ENCODE results near the gene STAG1. TPM values are rescaled to one million over a fixed set of nuclear protein-coding genes. Genes with fewer than 3 reads are reported as not detected.
A peak's percentile ranks its signal among the peaks of the same experiment; 100 is the strongest.
"Not testable (repeated sequence)": the region's sequence is repeated elsewhere in the genome, so short reads cannot be mapped to it uniquely, and the experiment has no call there.

The STAG1 gene
- total RNA-seq, 2 experiments from 2014 or later: 38.7 to 44.7 TPM

DNA sequence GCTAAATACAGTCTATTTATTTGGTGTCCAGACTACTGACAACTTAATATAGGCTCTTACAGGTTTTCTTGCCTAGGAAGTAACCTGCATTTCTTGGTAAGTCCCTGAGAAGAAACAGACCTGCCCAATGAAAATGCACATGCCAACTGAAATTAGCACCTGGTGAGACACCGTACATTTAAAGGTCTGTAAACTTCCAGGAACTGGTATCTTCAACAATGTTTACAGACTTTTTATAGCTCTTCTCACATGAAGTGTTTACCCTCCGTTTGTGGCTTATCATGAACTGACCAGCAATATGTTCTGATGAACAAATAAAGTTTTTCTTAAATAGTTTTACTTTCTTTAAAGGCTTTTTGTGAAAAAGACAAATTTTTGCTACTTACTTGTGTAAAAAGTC is 408.7 kb downstream of the STAG1 start:
- Mint-ChIP-seq H3K4me3 (no peak overlapping the region), H3K4me1 (ENCODE audit: low read depth) (no peaks in the 10 kb centered on the region), H3K27me3 (ENCODE audit: low read depth) (no peaks in the 10 kb centered on the region), H3K9me3 (ENCODE audit: insufficient read depth) (no peaks in the 10 kb centered on the region), H3K36me3 (ENCODE audit: low read depth) (peaks cover 33% of the 10 kb centered on the region), H3K27ac (no peak overlapping the region)
- ChIA-PET POLR2A (no interaction called here), CTCF (interaction anchor here (1.3 kb wide), 1 partner anchor 409 kb away, joined by 4 read pairs; the partner anchor contains the start of gene STAG1)
- DNase-seq (no peak), ATAC-seq (no peak)

DNA sequence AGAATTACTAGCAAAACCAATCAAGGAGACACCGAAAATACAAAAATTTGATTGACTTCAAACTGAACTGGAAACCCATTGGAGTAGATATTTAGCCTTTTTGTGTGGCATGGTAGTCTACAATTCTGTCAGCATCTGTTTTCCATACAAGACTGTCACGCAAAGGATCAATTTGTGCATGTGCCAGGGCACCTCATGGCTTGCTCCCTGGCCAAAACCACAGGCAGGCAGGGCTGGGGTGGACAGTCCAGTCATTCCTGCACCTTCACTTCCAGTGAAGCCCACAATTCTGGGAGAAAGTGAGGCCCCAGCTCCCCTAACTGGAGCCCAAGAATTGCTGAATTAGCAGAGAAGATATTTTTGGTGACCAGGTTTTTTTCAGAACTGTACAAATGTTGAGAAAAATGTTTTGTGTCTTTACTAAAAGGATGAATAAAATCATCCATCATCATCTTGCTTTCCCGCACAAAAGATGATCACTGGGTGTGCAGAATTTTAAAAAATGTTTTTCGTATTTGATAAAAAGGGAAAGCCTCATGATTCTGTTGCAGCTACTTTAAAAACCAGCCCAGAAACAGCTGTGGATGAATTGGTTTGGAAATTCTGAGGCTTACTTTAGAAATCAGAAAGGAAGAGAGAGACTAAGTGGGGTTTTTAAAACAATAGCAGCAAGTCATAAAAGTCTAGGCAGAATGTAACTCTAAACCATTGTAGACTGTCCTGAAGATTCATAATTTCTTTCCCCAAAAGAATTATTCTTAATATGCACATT is 415.7 kb downstream of the STAG1 start:
- H3K27ac Mint-ChIP-seq: peak overlapping the region; percentile 25
- H3K36me3 Mint-ChIP-seq (ENCODE audit: low read depth): peaks cover 61% of the 10 kb centered on the region
- DNase-seq (no peak), ATAC-seq (no peak)
- ChIA-PET POLR2A (no interaction called here), CTCF (interaction anchor here (0.8 kb wide), 1 partner anchor 9 kb away, joined by 3 read pairs; no protein-coding TSS in a partner anchor)
- no peaks in the 10 kb centered on the region for H3K27me3 Mint-ChIP-seq (ENCODE audit: low read depth)
- H3K4me3 Mint-ChIP-seq: no peak overlapping the region
- no peaks in the 10 kb centered on the region for H3K9me3 Mint-ChIP-seq (ENCODE audit: insufficient read depth)
- no peaks in the 10 kb centered on the region for H3K4me1 Mint-ChIP-seq (ENCODE audit: low read depth)

DNA sequence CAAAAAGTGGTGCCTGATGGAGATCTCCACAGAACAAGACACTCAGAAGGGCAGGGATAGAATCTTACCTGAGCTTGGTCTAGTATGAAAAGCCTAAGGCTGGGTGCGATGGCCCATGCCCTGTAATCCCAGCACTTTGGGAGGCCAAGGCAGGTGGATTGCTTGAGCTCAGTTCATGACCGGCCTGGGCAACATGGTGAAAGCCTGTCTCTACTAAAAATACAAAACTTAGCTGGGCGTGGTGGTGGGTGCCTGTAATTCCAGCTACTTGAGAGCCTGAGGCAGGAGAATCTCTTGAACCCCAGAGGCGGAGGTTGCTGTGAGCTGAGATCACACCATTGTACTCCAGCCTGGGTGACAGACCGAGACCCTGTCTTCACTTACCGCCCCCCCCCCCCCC is 417.5 kb downstream of the STAG1 start:
- CTCF ChIA-PET: interaction anchor here (1.0 to 1.1 kb wide), 2 partner anchors 28 to 57 kb away, joined by 3 read pairs; no protein-coding TSS in a partner anchor
- H3K27me3 Mint-ChIP-seq (ENCODE audit: low read depth); H3K27ac Mint-ChIP-seq; H3K9me3 Mint-ChIP-seq (ENCODE audit: insufficient read depth); H3K4me3 Mint-ChIP-seq; H3K4me1 Mint-ChIP-seq (ENCODE audit: low read depth); POLR2A ChIA-PET; DNase-seq; ATAC-seq: not testable (repeated sequence)
- peaks cover 48% of the 10 kb centered on the region for H3K36me3 Mint-ChIP-seq (ENCODE audit: low read depth)

DNA sequence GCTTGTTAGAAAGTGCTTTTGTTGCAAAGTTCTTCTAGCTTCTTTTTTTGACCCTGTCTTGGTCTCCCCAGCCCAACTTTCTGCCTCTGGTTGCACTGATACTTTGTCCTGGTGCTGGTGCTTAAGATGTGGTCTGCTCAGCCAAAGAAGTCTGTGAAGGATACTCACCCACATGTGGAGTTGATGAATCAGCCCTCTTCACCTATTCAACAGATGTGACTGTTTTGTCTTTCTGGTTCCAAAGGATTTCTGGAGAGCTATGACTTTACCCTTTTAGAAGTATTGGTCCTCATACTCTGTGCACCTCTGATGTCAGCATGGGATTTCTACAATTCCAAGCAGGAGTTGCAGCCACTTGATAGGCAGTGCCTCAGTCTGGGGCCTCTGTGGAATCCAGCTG is 418.0 kb downstream of the STAG1 start:
- ChIA-PET CTCF (interaction anchor here (1.8 kb wide), 1 partner anchor 28 kb away, joined by 6 read pairs; no protein-coding TSS in a partner anchor), POLR2A (interaction anchor here (1.4 kb wide), 1 partner anchor 418 kb away, joined by 6 read pairs; the partner anchor contains the start of gene STAG1)
- peaks cover 49% of the 10 kb centered on the region for H3K36me3 Mint-ChIP-seq (ENCODE audit: low read depth)
- no peak for DNase-seq
- no peaks in the 10 kb centered on the region for H3K27me3 Mint-ChIP-seq (ENCODE audit: low read depth)
- no peak overlapping the region for H3K4me3 Mint-ChIP-seq
- no peaks in the 10 kb centered on the region for H3K9me3 Mint-ChIP-seq (ENCODE audit: insufficient read depth)
- H3K4me1 Mint-ChIP-seq (ENCODE audit: low read depth): no peaks in the 10 kb centered on the region
- no peak for ATAC-seq
- no peak overlapping the region for H3K27ac Mint-ChIP-seq

DNA sequence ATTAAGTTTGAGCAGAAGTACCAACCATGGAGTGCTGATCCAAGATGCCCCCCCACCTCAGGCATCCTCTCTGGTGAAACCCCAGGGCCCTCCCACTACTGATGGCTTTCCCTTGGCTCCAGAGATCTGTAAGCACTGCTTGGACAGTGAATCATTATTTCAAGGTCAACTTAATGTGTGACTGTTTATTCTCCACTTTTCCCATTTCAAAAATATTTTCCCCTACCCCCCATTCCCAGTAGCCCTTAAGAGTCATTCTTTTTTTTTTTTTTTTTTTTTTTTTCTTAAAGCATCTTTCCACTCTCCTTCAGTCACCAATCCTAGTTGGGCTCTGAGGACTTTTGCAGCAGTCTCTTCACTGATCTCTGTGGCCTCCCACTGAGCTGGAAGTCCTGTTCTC is 419.4 kb downstream of the STAG1 start:
- POLR2A ChIA-PET: interaction anchor here (1.4 kb wide), 1 partner anchor 420 kb away, joined by 6 read pairs; the partner anchor contains the start of gene STAG1
- no peak for DNase-seq
- Mint-ChIP-seq H3K36me3 (ENCODE audit: low read depth) (peaks cover 56% of the 10 kb centered on the region), H3K4me3 (no peak overlapping the region), H3K27me3 (ENCODE audit: low read depth) (no peaks in the 10 kb centered on the region), H3K27ac (no peak overlapping the region), H3K9me3 (ENCODE audit: insufficient read depth) (no peaks in the 10 kb centered on the region), H3K4me1 (ENCODE audit: low read depth) (no peaks in the 10 kb centered on the region)
- CTCF ChIA-PET: interaction anchor here (1.8 kb wide), 1 partner anchor 27 kb away, joined by 6 read pairs; no protein-coding TSS in a partner anchor
- ATAC-seq: no peak

DNA sequence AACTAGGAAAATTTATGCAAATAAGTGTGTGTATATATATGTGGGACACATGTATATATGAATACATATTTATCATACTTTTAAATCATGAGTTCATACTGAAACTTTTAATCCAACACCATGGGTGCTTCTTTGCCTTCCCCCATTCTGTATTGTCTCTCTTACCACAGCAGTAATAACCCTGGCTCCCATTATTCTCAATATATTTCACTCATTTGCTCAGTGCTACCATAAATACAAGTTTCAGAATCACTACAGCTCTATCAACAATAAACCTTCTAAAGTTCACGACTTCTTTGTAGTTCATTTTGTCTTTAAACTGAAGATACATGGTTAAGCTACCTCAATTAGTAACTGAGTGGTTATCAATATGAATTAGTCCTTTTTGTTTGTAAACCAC is 419.9 kb downstream of the STAG1 start:
- ATAC-seq (no peak), DNase-seq (no peak)
- peaks cover 59% of the 10 kb centered on the region for H3K36me3 Mint-ChIP-seq (ENCODE audit: low read depth)
- H3K4me3 Mint-ChIP-seq: no peak overlapping the region
- H3K9me3 Mint-ChIP-seq (ENCODE audit: insufficient read depth): no peaks in the 10 kb centered on the region
- ChIA-PET POLR2A (no interaction called here), CTCF (no interaction called here)
- no peak overlapping the region for H3K27ac Mint-ChIP-seq
- H3K27me3 Mint-ChIP-seq (ENCODE audit: low read depth): no peaks in the 10 kb centered on the region
- H3K4me1 Mint-ChIP-seq (ENCODE audit: low read depth): no peaks in the 10 kb centered on the region

DNA sequence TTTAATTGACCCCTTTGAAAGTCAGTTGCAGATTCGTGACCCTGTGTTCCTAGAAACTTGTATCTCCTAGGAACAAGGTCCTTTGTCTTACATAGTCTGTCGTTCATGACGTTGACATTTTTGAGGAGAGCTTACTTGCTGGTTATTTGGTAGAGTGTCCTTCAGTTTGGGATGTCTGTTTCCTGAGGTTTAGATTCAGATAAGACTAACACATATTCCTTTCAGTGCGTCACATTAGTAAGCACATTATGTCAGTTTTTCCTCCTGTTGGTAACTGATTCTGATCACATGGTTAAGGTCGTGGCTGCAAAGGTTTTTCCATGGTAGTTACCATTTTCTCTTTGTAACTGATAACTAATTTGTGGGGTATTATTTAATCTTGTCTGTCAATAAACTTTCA is 421.3 kb downstream of the STAG1 start:
- Mint-ChIP-seq H3K27me3 (ENCODE audit: low read depth) (no peaks in the 10 kb centered on the region), H3K4me1 (ENCODE audit: low read depth) (no peaks in the 10 kb centered on the region), H3K9me3 (ENCODE audit: insufficient read depth) (no peaks in the 10 kb centered on the region), H3K27ac (no peak overlapping the region), H3K36me3 (ENCODE audit: low read depth) (peaks cover 57% of the 10 kb centered on the region), H3K4me3 (no peak overlapping the region)
- ATAC-seq: no peak
- POLR2A ChIA-PET: no interaction called here
- no peak for DNase-seq
- CTCF ChIA-PET: no interaction called here

DNA sequence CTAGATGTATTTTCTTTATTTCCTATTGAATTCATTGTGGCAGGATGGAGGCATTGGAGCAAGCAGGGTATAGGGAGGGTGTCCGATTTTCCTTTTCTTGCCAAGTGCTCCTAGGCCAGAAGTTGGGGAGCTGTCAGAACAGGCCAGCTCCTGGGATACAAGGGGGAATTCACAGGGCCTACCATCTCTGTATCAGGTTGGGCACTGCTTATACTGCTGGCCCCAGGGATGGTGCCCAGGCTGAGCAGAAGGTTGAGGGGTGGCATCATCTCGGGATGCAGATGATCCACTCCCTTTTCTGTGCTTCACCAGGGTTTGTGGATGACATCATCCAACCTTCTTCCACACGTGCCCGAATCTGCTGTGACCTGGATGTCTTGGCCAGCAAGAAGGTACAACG is 422.6 kb downstream of the STAG1 start:
- Mint-ChIP-seq H3K4me3 (no peak overlapping the region), H3K9me3 (ENCODE audit: insufficient read depth) (no peaks in the 10 kb centered on the region), H3K27me3 (ENCODE audit: low read depth) (no peaks in the 10 kb centered on the region), H3K27ac (no peak overlapping the region), H3K4me1 (ENCODE audit: low read depth) (no peaks in the 10 kb centered on the region), H3K36me3 (ENCODE audit: low read depth) (peaks cover 58% of the 10 kb centered on the region)
- ChIA-PET POLR2A (no interaction called here), CTCF (no interaction called here)
- DNase-seq (no peak), ATAC-seq (no peak)

DNA sequence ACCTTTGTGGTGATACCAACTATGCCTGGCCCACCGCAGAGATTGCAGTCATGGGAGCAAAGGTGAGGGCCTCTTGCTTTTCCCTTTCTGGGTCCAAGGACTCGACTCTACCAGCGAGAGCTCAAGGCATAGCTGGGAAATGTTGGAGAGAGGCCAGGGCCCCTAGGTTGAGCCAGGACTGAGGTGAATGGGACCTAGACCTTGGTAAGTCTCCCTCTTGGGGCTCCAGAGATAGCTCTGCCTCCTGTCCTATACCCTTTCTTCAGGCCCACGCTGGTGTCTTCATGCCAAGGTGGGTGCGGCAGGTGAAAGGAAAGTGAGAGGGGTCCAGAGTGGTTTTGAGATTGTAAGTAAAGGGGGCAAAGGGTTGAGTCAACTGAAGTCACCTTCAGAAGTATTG is 424.5 kb downstream of the STAG1 start:
- POLR2A ChIA-PET: no interaction called here
- H3K27me3 Mint-ChIP-seq (ENCODE audit: low read depth): no peaks in the 10 kb centered on the region
- peaks cover 56% of the 10 kb centered on the region for H3K36me3 Mint-ChIP-seq (ENCODE audit: low read depth)
- H3K4me1 Mint-ChIP-seq (ENCODE audit: low read depth): no peaks in the 10 kb centered on the region
- peaks cover 18% of the 10 kb centered on the region for H3K9me3 Mint-ChIP-seq (ENCODE audit: insufficient read depth)
- DNase-seq (no peak), ATAC-seq (no peak)
- H3K4me3 Mint-ChIP-seq: no peak overlapping the region
- H3K27ac Mint-ChIP-seq: no peak overlapping the region
- CTCF ChIA-PET: interaction anchor here (1.7 kb wide), 1 partner anchor 425 kb away, joined by 4 read pairs; the partner anchor contains the start of gene STAG1

DNA sequence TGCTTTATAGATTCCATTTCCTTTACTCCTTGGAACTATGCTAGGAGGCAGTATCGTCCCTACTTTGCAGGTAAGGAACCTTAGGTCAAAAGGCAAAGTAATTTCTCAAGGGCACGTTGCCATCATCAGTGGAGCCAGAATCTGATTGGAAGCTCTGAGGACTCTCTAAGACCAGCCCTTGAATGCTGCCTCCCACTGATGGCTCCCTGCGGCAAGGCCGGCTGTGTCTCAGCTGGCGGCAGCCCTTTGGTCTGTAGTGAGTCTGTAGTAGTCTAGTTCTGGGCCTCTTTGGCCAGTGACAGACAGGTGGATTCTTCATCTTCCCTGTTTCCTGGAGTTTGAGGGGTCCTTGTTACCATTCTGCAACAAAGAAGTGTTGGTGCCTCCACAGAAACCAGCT is 425.9 kb downstream of the STAG1 start:
- no peak overlapping the region for H3K4me3 Mint-ChIP-seq
- no peak overlapping the region for H3K27ac Mint-ChIP-seq
- ATAC-seq: no peak
- H3K9me3 Mint-ChIP-seq (ENCODE audit: insufficient read depth): peaks cover 28% of the 10 kb centered on the region
- ChIA-PET POLR2A (no interaction called here), CTCF (no interaction called here)
- H3K4me1 Mint-ChIP-seq (ENCODE audit: low read depth): no peaks in the 10 kb centered on the region
- DNase-seq: no peak
- no peaks in the 10 kb centered on the region for H3K27me3 Mint-ChIP-seq (ENCODE audit: low read depth)
- H3K36me3 Mint-ChIP-seq (ENCODE audit: low read depth): peaks cover 61% of the 10 kb centered on the region

DNA sequence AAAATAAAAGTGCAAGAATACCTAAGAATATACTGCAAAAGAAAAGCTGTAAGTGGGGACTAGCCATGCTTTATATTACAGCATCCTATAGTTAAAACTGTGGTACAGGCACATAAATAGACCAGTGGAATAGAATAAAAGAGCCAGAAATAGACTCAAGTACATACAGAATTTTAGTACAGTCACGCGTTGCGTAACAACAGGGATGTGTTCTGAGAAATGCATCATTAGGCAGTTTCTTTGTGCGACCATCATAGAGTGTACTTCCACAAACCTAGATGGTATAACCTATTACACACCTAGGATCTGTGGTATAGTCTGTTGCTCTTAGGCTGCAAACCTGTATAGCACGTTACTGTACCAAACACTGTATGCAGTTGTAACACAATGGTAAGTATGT is 440.2 kb downstream of the STAG1 start:
- peaks cover 6% of the 10 kb centered on the region for H3K36me3 Mint-ChIP-seq (ENCODE audit: low read depth)
- no peak overlapping the region for H3K27ac Mint-ChIP-seq
- ChIA-PET POLR2A (no interaction called here), CTCF (interaction anchor here (1.0 to 1.5 kb wide), 2 partner anchors 441 to 702 kb away, joined by 4 read pairs; no protein-coding TSS in a partner anchor)
- no peaks in the 10 kb centered on the region for H3K27me3 Mint-ChIP-seq (ENCODE audit: low read depth)
- peaks cover under 1% of the 10 kb centered on the region for H3K9me3 Mint-ChIP-seq (ENCODE audit: insufficient read depth)
- no peak for DNase-seq
- no peaks in the 10 kb centered on the region for H3K4me1 Mint-ChIP-seq (ENCODE audit: low read depth)
- ATAC-seq: no peak
- no peak overlapping the region for H3K4me3 Mint-ChIP-seq

DNA sequence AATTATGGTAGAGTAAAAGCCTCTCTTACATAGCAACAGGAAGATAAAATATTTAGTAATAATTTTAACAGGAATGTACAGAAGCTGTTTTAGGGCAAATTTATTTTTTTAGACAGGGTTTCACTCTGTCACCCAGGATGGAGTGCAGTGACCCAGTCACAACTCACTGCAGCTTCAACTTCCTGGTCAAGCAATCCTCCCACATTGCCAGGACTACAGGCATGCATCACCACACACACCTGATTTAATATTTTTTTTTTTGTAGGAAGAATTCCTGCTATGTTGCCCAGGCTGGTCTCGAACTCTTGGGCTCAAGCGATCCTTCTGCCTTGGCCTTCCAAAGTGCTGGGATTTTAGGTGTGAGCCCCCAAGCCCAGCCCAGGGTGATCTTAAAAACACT is 440.9 kb downstream of the STAG1 start:
- H3K4me3 Mint-ChIP-seq: no peak overlapping the region
- H3K4me1 Mint-ChIP-seq (ENCODE audit: low read depth): no peaks in the 10 kb centered on the region
- H3K27me3 Mint-ChIP-seq (ENCODE audit: low read depth): no peaks in the 10 kb centered on the region
- H3K36me3 Mint-ChIP-seq (ENCODE audit: low read depth): peaks cover 2% of the 10 kb centered on the region
- CTCF ChIA-PET: interaction anchor here (1.0 to 1.5 kb wide), 2 partner anchors 441 to 703 kb away, joined by 4 read pairs; partner anchors contain the start of gene STAG1
- POLR2A ChIA-PET: no interaction called here
- peaks cover 4% of the 10 kb centered on the region for H3K9me3 Mint-ChIP-seq (ENCODE audit: insufficient read depth)
- no peak overlapping the region for H3K27ac Mint-ChIP-seq
- no peak for ATAC-seq
- DNase-seq: no peak
